PC-3 (cell line): ENCODE data around the gene MUCL3.
"Not testable (repeated sequence)": the region's sequence is repeated elsewhere in the genome, so short reads cannot be mapped to it uniquely, and the experiment has no call there.

Source experiments
- CTCF ChIP-seq: fragments of 300-600 bp; sonication (generic); conservative IDR thresholded peaks from 2 replicates; pipeline ENCODE4 v1.5.1; 2017; ENCODE audit warnings: antibody characterized with exemption, low read depth, mild to moderate bottlenecking, low read length
- EZH2phosphoT487 ChIP-seq: fragments of 300-600 bp; sonication (generic); IDR thresholded peaks from 2 replicates; pipeline ENCODE4 v1.6.1; 2018; ENCODE audit warnings: mild to moderate bottlenecking, antibody characterized with exemption, low read length, borderline replicate concordance

- not testable (repeated sequence) for TF ChIP-seq CTCF, EZH2phosphoT487
These were observed 33.4 kb upstream of the MUCL3 start for GRCh38 chr6:30907290-30907757.
